Mesenteric fat pad (tissue), 1 donor: ENCODE data around the gene BROX. TPM values are rescaled to one million over a fixed set of nuclear protein-coding genes. Genes with fewer than 3 reads are reported as not detected.

Experiments used
- DNase-seq: peaks from one replicate; pipeline ENCODE4 v3.0.0-alpha.2; 2020; ENCODE audit warnings: low spot score
- total RNA-seq: library from RNA; stranded (reverse); fragmentation: NEBNext Ultra II Directional; extraction: Animal tissue kit (Norgen Biotek cat#: 25700); gene quantifications from one replicate; pipeline ENCODE4 v1.2.1, GENCODE V29; 2021
- donor health status: DM: yes; HTN: yes; CAD: no.

BROX gene
- total RNA-seq, 1 donor from 2014 or later = 34.5 TPM

GRCh38 chr1:222772996-222773379 lies 60.6 kb downstream of the BROX start:
- no peak for DNase-seq

GRCh38 chr1:222777463-222777862 lies 65.1 kb downstream of the BROX start:
- DNase-seq = no peak

GRCh38 chr1:222777977-222778376 lies 65.6 kb downstream of the BROX start:
- DNase-seq = no peak

GRCh38 chr1:222781251-222781650 lies 68.9 kb downstream of the BROX start:
- no peak for DNase-seq

GRCh38 chr1:222783051-222783450 lies 70.7 kb downstream of the BROX start:
- no peak for DNase-seq

GRCh38 chr1:222784371-222784770 lies 72.0 kb downstream of the BROX start:
- no peak for DNase-seq

Other genes with a start within 250 kb of the BROX start
- gene HHIPL2, start 164.5 kb upstream of the BROX start, total RNA-seq = not detected
- 7.2 TPM for gene TAF1A, start 122.6 kb upstream of the BROX start, total RNA-seq
- 69.4 TPM for gene MIA3, start 94.5 kb upstream of the BROX start, total RNA-seq
- 109 TPM for gene AIDA, start 73 bp upstream of the BROX start, total RNA-seq
- not detected for gene FAM177B, start 24.6 kb downstream of the BROX start, total RNA-seq
- 6.1 TPM for gene DISP1, start 102.5 kb downstream of the BROX start, total RNA-seq